ENCODE results near the gene HSF4. TPM values are rescaled to one million over a fixed set of nuclear protein-coding genes. Genes with fewer than 3 reads are reported as not detected.
A peak's percentile ranks its signal among the peaks of the same experiment; 100 is the strongest.

Gene HSF4
- total RNA-seq, 1 experiment from 2014 or later = 38.6 TPM

- peak overlapping the region; percentile 82 for H3K27ac ChIP-seq (ENCODE audit: low read length)
- peak overlapping the region; percentile 56 to 75 for H3K4me3 ChIP-seq (ENCODE audit: low read depth in 2 of 2, low read length in 2 of 2)
- no TSS peak for BruUV-seq (replicated peaks)
- ATAC-seq (no peak), DNase-seq (ENCODE audit: low read depth, low spot score) (no peak)
- POLR2A ChIA-PET = interaction anchor here (0.7 kb wide), 1 partner anchor 41 kb away, joined by 11 read pairs; no protein-coding TSS in a partner anchor
- H3K9me3 ChIP-seq (ENCODE audit: control insufficient read depth, insufficient read depth, low read depth, low read length) = no peaks in the 10 kb centered on the region
- intact Hi-C loops (cut with micrococcal nuclease; ENCODE audit: unreplicated experiment) (loop anchor here (10.0 kb wide), 2 partner anchors 137 to 177 kb away; no protein-coding TSS in a partner anchor), in situ Hi-C loops (cut with HindIII; ENCODE audit: low pct_unique_long_range_greater_than_20kb, low sequenced_read_pairs) (no loop called here)
- H3K4me1 ChIP-seq (ENCODE audit: control insufficient read depth, insufficient read depth, low read length) = peaks cover 8% of the 10 kb centered on the region
- CTCF ChIA-PET = interaction anchor here (1.0 kb wide), 1 partner anchor 8 kb away, joined by 13 read pairs; the partner anchor contains the start of genes FBXL8 and TRADD
- H3K36me3 ChIP-seq (ENCODE audit: control insufficient read depth, insufficient read depth, low read length) = no peaks in the 10 kb centered on the region
- H3K27me3 ChIP-seq (ENCODE audit: control insufficient read depth, insufficient read depth, low read length) = no peaks in the 10 kb centered on the region
- no peak for TF ChIP-seq SIN3A (IDR thresholded peaks at IDR 0.05; ENCODE audit: borderline replicate concordance, insufficient read depth, low read depth, low read length)
Measured at GRCh38 chr16:67151431-67152097, 13.0 kb upstream of the HSF4 start.

- DNase-seq (ENCODE audit: low read depth, low spot score) = no peak
- intact Hi-C loops (cut with micrococcal nuclease; ENCODE audit: unreplicated experiment) = loop anchor here (10.0 kb wide), 2 partner anchors 140 to 180 kb away; no protein-coding TSS in a partner anchor
Measured at GRCh38 chr16:67154578-67155294, 9.8 kb upstream of the HSF4 start.

DNA sequence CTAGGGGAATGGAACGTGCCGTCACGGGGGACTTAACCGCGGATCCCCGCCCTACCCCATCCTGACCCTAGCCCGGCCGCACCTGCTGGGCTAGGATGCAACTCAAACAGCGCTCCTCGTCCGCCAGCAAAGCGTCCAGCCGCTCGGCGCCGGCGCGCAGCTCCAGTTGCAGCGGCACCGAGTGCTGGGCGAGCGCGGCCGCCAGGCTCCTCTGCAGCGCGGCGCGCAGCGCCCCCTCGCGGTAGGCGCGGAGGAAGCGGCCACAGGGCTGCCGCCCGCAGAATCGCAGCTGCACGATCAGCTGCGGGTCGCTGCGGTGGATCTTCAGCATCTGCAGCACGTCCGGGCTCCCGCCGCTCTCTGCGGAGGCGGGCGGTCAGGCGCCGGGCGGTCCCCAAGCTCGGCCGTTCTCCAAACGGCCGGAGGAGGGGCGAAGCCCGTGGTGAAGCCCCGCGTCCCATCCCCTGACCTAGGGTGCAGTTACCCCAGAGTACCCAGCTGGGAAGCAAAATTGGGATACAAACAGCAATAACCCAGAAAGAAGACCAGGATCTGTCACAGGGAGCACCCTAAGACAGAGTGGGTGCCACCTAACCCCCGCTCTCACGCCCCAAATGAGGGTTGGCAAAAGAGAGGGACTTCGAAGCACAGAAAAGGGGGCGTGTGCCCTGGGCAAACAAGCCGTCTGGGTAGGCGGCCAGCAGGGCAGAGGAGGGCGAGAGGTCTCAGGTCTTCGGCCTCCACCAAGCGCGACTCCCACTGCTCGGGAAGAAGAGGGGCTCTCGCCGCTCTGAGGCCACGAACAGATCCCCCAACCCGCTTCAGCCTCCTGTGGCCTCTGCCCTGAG is 9.0 kb upstream of the HSF4 start:
- POLR2A ChIA-PET = no interaction called here

More at GRCh38 chr16:67154578-67155294, 9.8 kb upstream of the HSF4 start:
- ChIA-PET CTCF (interaction anchor here (0.7 to 1.3 kb wide), 6 partner anchors 15 to 202 kb away, joined by 3 to 5 read pairs (median 3); no protein-coding TSS in a partner anchor), POLR2A (no interaction called here)
- in situ Hi-C loops (cut with HindIII; ENCODE audit: low pct_unique_long_range_greater_than_20kb, low sequenced_read_pairs) = no loop called here
- Histone ChIP-seq H3K4me1 (ENCODE audit: control insufficient read depth, insufficient read depth, low read length) (peaks cover 8% of the 10 kb centered on the region), H3K4me3 (ENCODE audit: low read depth in 2 of 2, low read length in 2 of 2) (no peak overlapping the region), H3K27ac (ENCODE audit: low read length) (no peak overlapping the region), H3K9me3 (ENCODE audit: control insufficient read depth, insufficient read depth, low read depth, low read length) (no peaks in the 10 kb centered on the region), H3K36me3 (ENCODE audit: control insufficient read depth, insufficient read depth, low read length) (no peaks in the 10 kb centered on the region), H3K27me3 (ENCODE audit: control insufficient read depth, insufficient read depth, low read length) (no peaks in the 10 kb centered on the region)
- TF ChIP-seq, protein P1, sequence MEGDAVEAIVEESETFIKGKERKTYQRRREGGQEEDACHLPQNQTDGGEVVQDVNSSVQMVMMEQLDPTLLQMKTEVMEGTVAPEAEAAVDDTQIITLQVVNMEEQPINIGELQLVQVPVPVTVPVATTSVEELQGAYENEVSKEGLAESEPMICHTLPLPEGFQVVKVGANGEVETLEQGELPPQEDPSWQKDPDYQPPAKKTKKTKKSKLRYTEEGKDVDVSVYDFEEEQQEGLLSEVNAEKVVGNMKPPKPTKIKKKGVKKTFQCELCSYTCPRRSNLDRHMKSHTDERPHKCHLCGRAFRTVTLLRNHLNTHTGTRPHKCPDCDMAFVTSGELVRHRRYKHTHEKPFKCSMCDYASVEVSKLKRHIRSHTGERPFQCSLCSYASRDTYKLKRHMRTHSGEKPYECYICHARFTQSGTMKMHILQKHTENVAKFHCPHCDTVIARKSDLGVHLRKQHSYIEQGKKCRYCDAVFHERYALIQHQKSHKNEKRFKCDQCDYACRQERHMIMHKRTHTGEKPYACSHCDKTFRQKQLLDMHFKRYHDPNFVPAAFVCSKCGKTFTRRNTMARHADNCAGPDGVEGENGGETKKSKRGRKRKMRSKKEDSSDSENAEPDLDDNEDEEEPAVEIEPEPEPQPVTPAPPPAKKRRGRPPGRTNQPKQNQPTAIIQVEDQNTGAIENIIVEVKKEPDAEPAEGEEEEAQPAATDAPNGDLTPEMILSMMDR (IDR thresholded peaks at IDR 0.05) = 0 out of 2 replicates have a peak, but pooled peaks have one; percentile 47
- no peak for TF ChIP-seq TCF7L2 (IDR thresholded peaks at IDR 0.05; ENCODE audit: low read depth, low read length)
- no peak for ATAC-seq
- BruUV-seq (replicated peaks) = no TSS peak

More for the DNA sequence above, 9.0 kb upstream of the HSF4 start:
- Histone ChIP-seq H3K4me1 (ENCODE audit: control insufficient read depth, insufficient read depth, low read length) (peaks cover 8% of the 10 kb centered on the region), H3K27me3 (ENCODE audit: control insufficient read depth, insufficient read depth, low read length) (no peaks in the 10 kb centered on the region), H3K27ac (ENCODE audit: low read length) (no peak overlapping the region), H3K9me3 (ENCODE audit: control insufficient read depth, insufficient read depth, low read depth, low read length) (no peaks in the 10 kb centered on the region), H3K4me3 (ENCODE audit: low read depth in 2 of 2, low read length in 2 of 2) (peak overlapping the region in 1 of 2 experiments; percentile 16; a peak in 2 of 4 replicates), H3K36me3 (ENCODE audit: control insufficient read depth, insufficient read depth, low read length) (no peaks in the 10 kb centered on the region)
- DNase-seq (ENCODE audit: low read depth, low spot score) (no peak), ATAC-seq (peak; percentile 57)
- no TSS peak for BruUV-seq (replicated peaks)
- in situ Hi-C loops (cut with HindIII; ENCODE audit: low pct_unique_long_range_greater_than_20kb, low sequenced_read_pairs) = no loop called here
- intact Hi-C loops (cut with micrococcal nuclease; ENCODE audit: unreplicated experiment) = loop anchor here (10.0 kb wide), 2 partner anchors 141 to 181 kb away; no protein-coding TSS in a partner anchor
- CTCF ChIA-PET = interaction anchor here (0.5 to 1.3 kb wide), 8 partner anchors 14 to 203 kb away, joined by 3 to 5 read pairs (median 3); no protein-coding TSS in a partner anchor
- TF ChIP-seq, protein P1 (IDR thresholded peaks at IDR 0.05) = peak; percentile 96
- no peak for TF ChIP-seq SIN3A (IDR thresholded peaks at IDR 0.05; ENCODE audit: borderline replicate concordance, insufficient read depth, low read depth, low read length)

All from Panc1 (cell line).